ENCODE measurements around the gene CGNL1.

Gene CGNL1

DNA sequence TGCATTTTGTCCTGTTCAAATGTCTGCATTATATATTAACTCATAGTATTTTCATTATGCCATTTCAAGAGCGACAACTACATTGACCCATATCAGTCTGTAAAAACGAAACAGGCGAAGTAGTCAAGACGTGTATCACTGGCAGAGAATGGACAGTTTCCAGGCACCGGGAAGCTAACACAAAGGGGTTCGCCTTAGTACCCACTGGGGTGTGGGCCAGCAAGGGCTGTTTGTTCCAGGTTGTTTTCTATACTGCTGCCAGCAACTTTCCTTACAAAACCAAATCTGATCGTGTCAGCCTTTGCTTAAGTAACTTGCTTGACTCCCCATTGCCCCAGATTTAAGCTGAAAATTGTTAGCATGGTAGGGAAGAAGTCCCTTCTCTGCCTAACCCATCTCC lies 87.1 kb downstream of the CGNL1 start:
- H3K36me3 ChIP-seq (ENCODE audit: insufficient read depth, low read length), result no peaks in the 10 kb centered on the region
- peaks cover 11% of the 10 kb centered on the region for H3K4me1 ChIP-seq (ENCODE audit: control insufficient read depth, insufficient read depth, low read length)
- peaks cover 8% of the 10 kb centered on the region for H3K27me3 ChIP-seq (ENCODE audit: control insufficient read depth, insufficient read depth, low read length)
- no peak overlapping the region for H3K4me2 ChIP-seq (ENCODE audit: low read length)
- H3K4me3 ChIP-seq (ENCODE audit: low read length), result no peak overlapping the region
- H3K9ac ChIP-seq (ENCODE audit: low read depth, low read length), result no peak overlapping the region
- no peaks in the 10 kb centered on the region for H3K9me3 ChIP-seq (replicated peaks; ENCODE audit: low read length)

DNA sequence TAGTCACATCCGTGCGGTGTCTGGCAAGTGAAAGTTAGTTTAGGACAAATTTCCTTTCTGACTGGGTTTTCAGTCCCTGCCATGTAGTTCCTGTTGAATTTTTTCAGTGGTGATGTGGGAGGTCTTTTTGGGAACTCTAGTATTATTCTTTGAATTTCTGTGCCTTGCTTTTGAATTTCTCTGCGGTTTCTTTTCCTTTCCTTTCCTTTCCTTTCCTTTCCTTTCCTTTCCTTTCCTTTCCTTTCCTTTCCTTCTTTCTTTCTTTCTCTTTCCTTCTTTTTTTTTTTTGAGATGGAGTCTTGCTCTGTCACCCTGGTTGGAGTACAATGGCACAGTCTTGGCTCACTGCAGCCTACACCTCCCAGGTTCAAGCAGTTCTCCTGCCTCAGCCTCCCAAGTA lies 88.2 kb downstream of the CGNL1 start:
- H3K36me3 ChIP-seq (ENCODE audit: insufficient read depth, low read length), result no peaks in the 10 kb centered on the region
- peaks cover 15% of the 10 kb centered on the region for H3K27me3 ChIP-seq (ENCODE audit: control insufficient read depth, insufficient read depth, low read length)
- peaks cover 11% of the 10 kb centered on the region for H3K4me1 ChIP-seq (ENCODE audit: control insufficient read depth, insufficient read depth, low read length)
- H3K9ac ChIP-seq (ENCODE audit: low read depth, low read length), result no peak overlapping the region
- H3K9me3 ChIP-seq (replicated peaks; ENCODE audit: low read length), result no peaks in the 10 kb centered on the region
- no peak overlapping the region for H3K4me2 ChIP-seq (ENCODE audit: low read length)
- H3K4me3 ChIP-seq (ENCODE audit: low read length), result no peak overlapping the region

- H3K27me3 ChIP-seq (ENCODE audit: control insufficient read depth, insufficient read depth, low read length), result peaks cover 23% of the 10 kb centered on the region
- no peak overlapping the region for H3K9ac ChIP-seq (ENCODE audit: low read depth, low read length)
- H3K9me3 ChIP-seq (replicated peaks; ENCODE audit: low read length), result no peaks in the 10 kb centered on the region
- H3K4me1 ChIP-seq (ENCODE audit: control insufficient read depth, insufficient read depth, low read length), result peaks cover 9% of the 10 kb centered on the region
- no peak overlapping the region for H3K4me3 ChIP-seq (ENCODE audit: low read length)
- H3K36me3 ChIP-seq (ENCODE audit: insufficient read depth, low read length), result no peaks in the 10 kb centered on the region
- H3K4me2 ChIP-seq (ENCODE audit: low read length), result no peak overlapping the region
Measured at GRCh38 chr15:57468486-57468885, 92.2 kb downstream of the CGNL1 start.

DNA sequence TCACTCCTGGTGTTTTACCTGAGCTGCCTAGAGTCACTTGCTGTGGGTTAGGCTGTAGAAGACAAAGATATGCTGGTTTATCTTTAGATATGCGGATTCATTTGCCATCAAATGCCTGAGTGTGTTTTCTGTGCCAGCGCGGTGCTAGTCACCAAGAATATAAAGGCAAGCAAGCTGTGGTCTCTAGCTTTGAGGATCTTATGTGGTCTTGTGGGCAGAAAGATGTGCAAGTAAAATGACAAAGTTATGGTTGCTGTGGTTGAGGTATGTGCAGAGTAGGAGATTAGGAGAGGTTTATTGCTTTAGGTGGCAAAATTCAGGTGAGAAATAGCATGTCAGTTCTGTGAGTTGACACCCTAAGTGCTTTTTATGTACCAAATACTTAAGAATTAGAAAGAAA lies 94.2 kb downstream of the CGNL1 start:
- H3K36me3 ChIP-seq (ENCODE audit: insufficient read depth, low read length), result no peaks in the 10 kb centered on the region
- peaks cover 23% of the 10 kb centered on the region for H3K27me3 ChIP-seq (ENCODE audit: control insufficient read depth, insufficient read depth, low read length)
- no peak overlapping the region for H3K9ac ChIP-seq (ENCODE audit: low read depth, low read length)
- peaks cover 9% of the 10 kb centered on the region for H3K4me1 ChIP-seq (ENCODE audit: control insufficient read depth, insufficient read depth, low read length)
- no peak overlapping the region for H3K4me2 ChIP-seq (ENCODE audit: low read length)
- no peaks in the 10 kb centered on the region for H3K9me3 ChIP-seq (replicated peaks; ENCODE audit: low read length)
- H3K4me3 ChIP-seq (ENCODE audit: low read length), result no peak overlapping the region

- Histone ChIP-seq H3K36me3 (ENCODE audit: insufficient read depth, low read length) (no peaks in the 10 kb centered on the region), H3K4me1 (ENCODE audit: control insufficient read depth, insufficient read depth, low read length) (peaks cover 18% of the 10 kb centered on the region), H3K4me3 (ENCODE audit: low read length) (no peak overlapping the region), H3K9ac (ENCODE audit: low read depth, low read length) (no peak overlapping the region), H3K27me3 (ENCODE audit: control insufficient read depth, insufficient read depth, low read length) (peaks cover 23% of the 10 kb centered on the region), H3K9me3 (replicated peaks; ENCODE audit: low read length) (no peaks in the 10 kb centered on the region), H3K4me2 (ENCODE audit: low read length) (no peak overlapping the region)
Measured at GRCh38 chr15:57472861-57473260, 96.6 kb downstream of the CGNL1 start.

GRCh38 chr15:57476533-57476975 lies 100.2 kb downstream of the CGNL1 start:
- Histone ChIP-seq H3K4me2 (ENCODE audit: low read length) (no peak overlapping the region), H3K36me3 (ENCODE audit: insufficient read depth, low read length) (no peaks in the 10 kb centered on the region), H3K9me3 (replicated peaks; ENCODE audit: low read length) (no peaks in the 10 kb centered on the region), H3K4me3 (ENCODE audit: low read length) (no peak overlapping the region), H3K27me3 (ENCODE audit: control insufficient read depth, insufficient read depth, low read length) (peaks cover 7% of the 10 kb centered on the region), H3K9ac (ENCODE audit: low read depth, low read length) (no peak overlapping the region), H3K4me1 (ENCODE audit: control insufficient read depth, insufficient read depth, low read length) (peaks cover 18% of the 10 kb centered on the region)

GRCh38 chr15:57477736-57478522 lies 101.6 kb downstream of the CGNL1 start:
- H3K4me2 ChIP-seq (ENCODE audit: low read length), result no peak overlapping the region
- no peak overlapping the region for H3K4me3 ChIP-seq (ENCODE audit: low read length)
- H3K9ac ChIP-seq (ENCODE audit: low read depth, low read length), result no peak overlapping the region
- peaks cover under 1% of the 10 kb centered on the region for H3K27me3 ChIP-seq (ENCODE audit: control insufficient read depth, insufficient read depth, low read length)
- H3K9me3 ChIP-seq (replicated peaks; ENCODE audit: low read length), result no peaks in the 10 kb centered on the region
- H3K4me1 ChIP-seq (ENCODE audit: control insufficient read depth, insufficient read depth, low read length), result peaks cover 13% of the 10 kb centered on the region
- no peaks in the 10 kb centered on the region for H3K36me3 ChIP-seq (ENCODE audit: insufficient read depth, low read length)

GRCh38 chr15:57479005-57479404 lies 102.7 kb downstream of the CGNL1 start:
- peaks cover 9% of the 10 kb centered on the region for H3K4me1 ChIP-seq (ENCODE audit: control insufficient read depth, insufficient read depth, low read length)
- no peaks in the 10 kb centered on the region for H3K27me3 ChIP-seq (ENCODE audit: control insufficient read depth, insufficient read depth, low read length)
- H3K4me3 ChIP-seq (ENCODE audit: low read length), result no peak overlapping the region
- no peaks in the 10 kb centered on the region for H3K9me3 ChIP-seq (replicated peaks; ENCODE audit: low read length)
- H3K9ac ChIP-seq (ENCODE audit: low read depth, low read length), result no peak overlapping the region
- no peaks in the 10 kb centered on the region for H3K36me3 ChIP-seq (ENCODE audit: insufficient read depth, low read length)
- H3K4me2 ChIP-seq (ENCODE audit: low read length), result no peak overlapping the region

DNA sequence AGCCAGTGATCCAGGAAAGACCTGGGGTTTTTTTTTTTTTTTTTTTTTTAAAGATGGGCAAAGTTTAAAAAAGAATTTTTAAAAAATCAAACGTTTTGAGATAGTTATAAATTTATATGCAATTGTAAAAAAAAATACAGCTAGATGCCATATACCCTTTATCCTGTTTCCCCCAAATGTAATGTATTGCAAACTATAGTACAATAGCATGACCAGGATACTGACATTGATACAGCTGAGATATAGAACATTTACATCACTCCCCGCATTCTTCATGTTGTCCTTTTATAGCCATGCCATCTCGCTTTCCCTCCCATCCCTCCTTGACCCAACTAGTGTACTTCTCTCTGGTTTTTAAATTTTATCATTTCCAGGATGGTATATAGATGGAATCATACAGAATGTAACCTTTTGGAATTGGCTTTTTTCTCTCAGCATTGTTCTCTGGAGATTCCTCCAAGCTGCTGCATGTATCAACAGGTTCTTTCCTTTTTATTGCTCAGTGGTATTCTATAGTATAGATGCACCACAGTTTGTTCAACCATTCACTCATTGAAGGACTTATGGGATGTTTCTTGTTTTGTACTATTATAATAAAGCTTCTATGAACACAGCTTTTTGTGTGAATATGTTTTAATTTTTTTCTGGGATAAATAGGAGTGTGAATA lies 104.9 kb downstream of the CGNL1 start:
- H3K4me1 ChIP-seq (ENCODE audit: control insufficient read depth, insufficient read depth, low read length), result peaks cover 21% of the 10 kb centered on the region
- no peak overlapping the region for H3K4me3 ChIP-seq (ENCODE audit: low read length)
- H3K9ac ChIP-seq (ENCODE audit: low read depth, low read length), result no peak overlapping the region

DNA sequence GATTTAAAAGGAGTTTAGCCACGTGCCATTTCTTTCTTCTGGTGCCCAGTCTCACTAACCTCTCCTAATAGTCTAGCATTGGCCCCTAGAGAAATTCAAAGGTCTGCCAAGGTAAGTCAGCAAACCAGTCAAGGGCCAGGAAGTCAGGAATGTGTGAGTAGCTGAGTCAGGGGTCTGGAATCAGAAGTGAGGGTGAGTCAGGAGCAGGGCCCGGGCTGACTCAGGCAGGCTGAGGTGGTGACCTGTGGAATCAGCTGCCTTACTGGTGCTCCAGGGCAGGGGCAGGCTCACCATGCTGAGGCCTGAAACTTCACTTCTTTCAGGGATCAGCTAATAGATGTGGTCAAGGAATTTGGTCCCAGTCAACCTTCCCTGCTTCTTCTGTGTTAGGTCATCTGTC lies 109.6 kb downstream of the CGNL1 start:
- Histone ChIP-seq H3K4me2 (ENCODE audit: low read length) (no peak overlapping the region), H3K27me3 (ENCODE audit: control insufficient read depth, insufficient read depth, low read length) (no peaks in the 10 kb centered on the region), H3K4me1 (ENCODE audit: control insufficient read depth, insufficient read depth, low read length) (peaks cover 18% of the 10 kb centered on the region), H3K4me3 (ENCODE audit: low read length) (no peak overlapping the region), H3K9ac (ENCODE audit: low read depth, low read length) (no peak overlapping the region), H3K9me3 (replicated peaks; ENCODE audit: low read length) (no peaks in the 10 kb centered on the region), H3K36me3 (ENCODE audit: insufficient read depth, low read length) (no peaks in the 10 kb centered on the region)

More for the DNA sequence above, 104.9 kb downstream of the CGNL1 start:
- Histone ChIP-seq H3K27me3 (ENCODE audit: control insufficient read depth, insufficient read depth, low read length) (no peaks in the 10 kb centered on the region), H3K9me3 (replicated peaks; ENCODE audit: low read length) (no peaks in the 10 kb centered on the region), H3K4me2 (ENCODE audit: low read length) (no peak overlapping the region), H3K36me3 (ENCODE audit: insufficient read depth, low read length) (no peaks in the 10 kb centered on the region)

DNA sequence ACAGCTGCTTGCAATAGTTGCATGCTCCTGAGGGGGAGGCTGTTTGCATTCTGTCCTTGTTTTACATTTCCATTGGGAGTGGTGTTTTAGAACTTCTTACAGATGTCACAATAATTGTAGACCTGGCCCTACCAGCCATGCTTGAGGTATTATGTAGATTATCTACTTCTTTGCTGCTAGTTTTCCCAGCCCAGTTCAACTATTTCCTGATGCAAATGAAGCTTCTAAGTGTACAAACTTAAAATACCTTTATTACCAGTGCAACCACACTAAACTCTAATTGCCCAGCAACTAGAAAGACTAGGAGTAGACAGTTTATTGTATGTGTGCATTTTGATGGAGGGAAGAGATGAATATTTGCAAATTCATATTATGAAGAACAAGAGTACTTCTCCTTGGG lies 110.5 kb downstream of the CGNL1 start:
- Histone ChIP-seq H3K36me3 (ENCODE audit: insufficient read depth, low read length) (no peaks in the 10 kb centered on the region), H3K9me3 (replicated peaks; ENCODE audit: low read length) (no peaks in the 10 kb centered on the region), H3K4me1 (ENCODE audit: control insufficient read depth, insufficient read depth, low read length) (peaks cover 18% of the 10 kb centered on the region), H3K9ac (ENCODE audit: low read depth, low read length) (no peak overlapping the region), H3K4me2 (ENCODE audit: low read length) (no peak overlapping the region), H3K27me3 (ENCODE audit: control insufficient read depth, insufficient read depth, low read length) (no peaks in the 10 kb centered on the region), H3K4me3 (ENCODE audit: low read length) (no peak overlapping the region)

DNA sequence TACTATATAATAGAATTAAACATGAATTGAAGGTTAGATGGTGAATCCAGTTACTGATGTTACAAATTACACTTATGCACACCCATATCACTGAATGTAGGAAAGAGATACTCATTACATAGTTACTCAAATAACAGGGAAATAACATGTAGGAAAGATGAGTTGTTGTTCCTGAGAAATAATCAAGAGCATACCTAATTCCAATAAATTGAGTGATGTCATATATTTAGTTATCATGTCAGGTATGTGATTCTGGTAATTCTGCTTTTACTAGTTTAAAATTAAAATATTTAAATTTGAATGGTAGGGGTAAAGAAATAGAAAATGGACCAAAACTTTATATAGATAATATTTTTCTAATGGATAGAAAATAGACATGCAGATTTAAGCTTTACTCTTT lies 112.8 kb downstream of the CGNL1 start:
- Histone ChIP-seq H3K27me3 (ENCODE audit: control insufficient read depth, insufficient read depth, low read length) (no peaks in the 10 kb centered on the region), H3K4me3 (ENCODE audit: low read length) (no peak overlapping the region), H3K4me2 (ENCODE audit: low read length) (no peak overlapping the region), H3K9ac (ENCODE audit: low read depth, low read length) (no peak overlapping the region), H3K9me3 (replicated peaks; ENCODE audit: low read length) (no peaks in the 10 kb centered on the region), H3K36me3 (ENCODE audit: insufficient read depth, low read length) (no peaks in the 10 kb centered on the region), H3K4me1 (ENCODE audit: control insufficient read depth, insufficient read depth, low read length) (peaks cover 18% of the 10 kb centered on the region)
